H1 (cell line): ENCODE measurements around the gene NCOA1. TPM values are rescaled to one million over a fixed set of nuclear protein-coding genes. Genes with fewer than 3 reads are reported as not detected.

Source experiments
- ATF3 ChIP-seq: IDR thresholded peaks from 2 replicates; pipeline ENCODE4 v1.6.1; 2011; ENCODE audit warnings: low read depth, mild to moderate bottlenecking, low read length; ENCODE audit not compliant: insufficient read depth
- BCL11A ChIP-seq, 2 experiments: IDR thresholded peaks; one replicate each; pipeline ENCODE4 v1.6.1; 2011; ENCODE audit warnings: low read depth in 2 of 2, low read length in 2 of 2, mild to moderate bottlenecking in 2 of 2
- CBX8 ChIP-seq: fragments of 300-800, 300-1000 bp; sonication (generic); IDR thresholded peaks from 2 replicates; pipeline ENCODE4 v1.7.1; 2016; ENCODE audit warnings: low read depth, low read length, borderline replicate concordance
- EP300 ChIP-seq, 2 experiments: IDR thresholded peaks; 1 replicate in 1 of 2; 2 replicates in 1 of 2; pipeline ENCODE4 v1.6.1; 2011 to 2012; ENCODE audit warnings: low read depth in 2 of 2, low read length in 2 of 2, mild to moderate bottlenecking in 2 of 2, borderline replicate concordance in 1 of 2, inconsistent platforms in 1 of 2, moderate library complexity in 1 of 2
- EZH2 ChIP-seq: fragments of 200-600 bp; sonication (generic); IDR thresholded peaks from 2 replicates; pipeline ENCODE4 v1.7.1; 2012; ENCODE audit warnings: low read depth, mild to moderate bottlenecking, moderate library complexity, low read length, inconsistent platforms; ENCODE audit not compliant: severe bottlenecking
- POU5F1 ChIP-seq: IDR thresholded peaks from 2 replicates; pipeline ENCODE4 v1.6.1; 2011; ENCODE audit warnings: low read depth, mild to moderate bottlenecking, low read length, moderate library complexity
- RNF2 ChIP-seq: fragments of 200-900, 300-1000 bp; sonication (generic); IDR thresholded peaks from 2 replicates; pipeline ENCODE4 v1.7.1; 2016; ENCODE audit warnings: borderline replicate concordance, low read depth, mild to moderate bottlenecking, antibody characterized with exemption, low read length; ENCODE audit not compliant: poor library complexity, severe bottlenecking; ENCODE audit errors: missing control alignments
- SP2 ChIP-seq: IDR thresholded peaks from 2 replicates; pipeline ENCODE4 v1.6.1; 2012; ENCODE audit warnings: mild to moderate bottlenecking, low read length, inconsistent platforms
- TAF7 ChIP-seq: optimal IDR thresholded peaks from 2 replicates; pipeline ENCODE3; 2011; ENCODE audit warnings: low read depth, mild to moderate bottlenecking, inconsistent platforms, low read length, moderate library complexity, borderline replicate concordance
- TEAD4 ChIP-seq: IDR thresholded peaks from 2 replicates; pipeline ENCODE4 v1.6.1; 2012; ENCODE audit warnings: low read depth, low read length, inconsistent platforms, mixed read lengths
- polyA plus RNA-seq, 7 experiments: library from polyadenylated mRNA; depleted of rRNA in 3 of 7; stranded (reverse) in 5 of 7; unstranded in 2 of 7; fragments of >200 nt in 5 of 7; fragments of 200-250 nt in 2 of 7; gene quantifications; 1 replicate in 5 of 7; 2 replicates in 1 of 7; 4 replicates in 1 of 7; pipeline versions ENCODE4 v1.2.1 to v1.2.3, GENCODE V29; 2011 to 2013; ENCODE audit warnings: missing spikeins in 2 of 7, mixed read lengths in 2 of 7
- total RNA-seq: library from RNA; stranded (reverse); fragmentation: NEBNext Ultra II Directional; extraction: Animal tissue kit (Norgen Biotek cat#: 25700); gene quantifications from 2 replicates; pipeline ENCODE4 v1.2.1, GENCODE V29; 2021

NCOA1 gene
- total and polyA plus RNA-seq, 2 of the 8 experiments (the other 6 are each of a cell fraction or from before 2014, with no cell fraction given) = 12.8 to 17.9 TPM

- TF ChIP-seq POU5F1 = no peak
- TF ChIP-seq EZH2 = no peak
- no peak for TF ChIP-seq CBX8
- no peak for TF ChIP-seq RNF2
- no peak for TF ChIP-seq ATF3
- TF ChIP-seq EP300 (IDR thresholded peaks at IDR 0.05; ENCODE audit: borderline replicate concordance in 1 of 2, low read depth in 2 of 2, low read length in 2 of 2) = no peak
- TF ChIP-seq SP2 = no peak
- no peak for TF ChIP-seq TEAD4
- TF ChIP-seq BCL11A (IDR thresholded peaks at IDR 0.05; ENCODE audit: low read depth in 2 of 2, low read length in 2 of 2) = no peak
- no peak for TF ChIP-seq TAF7
These were observed 5.9 kb downstream of the NCOA1 start (continued) for GRCh38 chr2:24496959-24497358.
